GM19193 (cell line): Measurements from ENCODE around the gene FBXO27.

Experiments
- POLR2A ChIP-seq: IDR thresholded peaks from 4 replicates; pipeline ENCODE4 v1.6.1; 2011; ENCODE audit not compliant: insufficient read depth, insufficient read length; ENCODE audit errors: extremely low read depth

The FBXO27 gene

DNA sequence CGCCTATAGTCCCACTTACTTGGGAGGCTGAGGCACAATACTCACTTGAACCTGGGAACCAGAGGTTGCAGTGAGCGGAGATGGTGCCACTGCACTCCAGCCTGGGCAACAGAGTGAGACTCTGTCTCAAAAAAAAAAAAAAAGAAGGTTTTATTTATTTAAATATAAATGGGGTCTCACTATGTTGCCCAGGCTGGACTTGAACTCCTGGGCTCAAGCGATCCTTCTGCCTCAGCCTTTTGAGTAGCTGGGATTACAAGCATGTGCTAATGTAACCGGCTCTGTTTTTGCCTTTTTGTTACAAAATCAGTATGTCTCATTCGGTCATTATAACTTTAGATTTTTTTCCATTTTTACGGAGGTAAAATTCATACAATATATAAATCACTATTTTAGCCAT, 24.2 kb downstream of the FBXO27 start:
- TF ChIP-seq POLR2A, result no peak

- no peak for TF ChIP-seq POLR2A
Measured at GRCh38 chr19:39007096-39007495, 25.3 kb downstream of the FBXO27 start.

GRCh38 chr19:39004403-39004802, 27.9 kb downstream of the FBXO27 start:
- no peak for TF ChIP-seq POLR2A

DNA sequence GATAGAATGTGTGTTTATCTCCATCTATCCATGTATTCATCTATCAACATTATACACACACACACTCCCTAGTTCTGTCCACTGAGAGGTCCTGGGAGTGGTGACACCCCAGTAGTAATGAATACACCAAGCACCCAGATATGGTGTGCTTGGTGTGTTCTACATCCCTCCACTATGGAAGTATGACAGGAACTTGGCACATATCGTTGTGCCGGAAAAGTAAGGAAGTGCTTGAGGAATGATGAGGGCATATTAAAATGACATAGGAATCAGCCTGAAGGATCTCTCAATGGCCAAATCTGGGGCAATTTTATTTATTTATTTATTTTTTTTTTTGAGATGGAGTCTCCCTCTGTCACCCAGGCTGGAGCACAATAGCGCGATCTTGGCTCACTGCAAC, 28.6 kb downstream of the FBXO27 start:
- no peak for TF ChIP-seq POLR2A

DNA sequence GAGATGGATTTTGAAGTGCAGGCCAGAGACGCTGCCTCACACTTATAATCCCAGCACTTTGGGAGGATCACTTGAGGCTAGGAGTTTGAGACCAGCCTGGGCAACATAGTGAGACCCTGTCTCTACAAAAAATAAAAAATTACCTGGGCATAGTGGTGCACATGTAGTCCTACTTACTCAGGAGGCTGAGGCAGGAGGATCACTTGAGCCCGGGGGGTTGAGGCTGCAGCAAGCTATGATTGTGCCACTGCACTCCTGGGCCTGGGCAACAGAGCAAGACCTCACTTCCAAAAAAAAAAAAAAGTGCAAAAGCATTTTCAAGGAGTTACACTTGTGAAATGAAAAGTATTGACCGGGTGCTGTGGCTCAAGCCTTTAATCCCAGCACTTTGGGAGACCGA, 29.2 kb downstream of the FBXO27 start:
- TF ChIP-seq POLR2A, result no peak

GRCh38 chr19:39001041-39001440, 31.3 kb downstream of the FBXO27 start:
- TF ChIP-seq POLR2A, result no peak

DNA sequence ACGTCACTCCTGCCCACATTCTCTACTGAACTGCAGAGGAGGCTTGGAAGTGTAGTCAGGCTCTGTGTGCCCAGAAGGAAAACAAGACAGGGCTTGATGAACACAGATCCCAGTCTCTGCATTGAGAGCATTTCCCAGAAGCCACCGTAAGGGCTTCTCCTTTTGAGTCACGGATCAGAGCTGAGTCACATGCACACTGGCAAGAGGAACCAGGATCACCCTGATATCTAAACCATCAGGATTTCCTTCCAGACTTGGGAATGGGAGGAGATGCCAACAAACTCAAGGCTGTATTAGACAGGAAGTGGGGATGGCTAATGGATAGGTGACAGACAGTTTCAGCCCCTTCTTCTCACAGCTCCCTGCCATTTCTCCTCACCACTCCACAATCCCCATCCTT, 39.1 kb downstream of the FBXO27 start:
- TF ChIP-seq POLR2A, result no peak

DNA sequence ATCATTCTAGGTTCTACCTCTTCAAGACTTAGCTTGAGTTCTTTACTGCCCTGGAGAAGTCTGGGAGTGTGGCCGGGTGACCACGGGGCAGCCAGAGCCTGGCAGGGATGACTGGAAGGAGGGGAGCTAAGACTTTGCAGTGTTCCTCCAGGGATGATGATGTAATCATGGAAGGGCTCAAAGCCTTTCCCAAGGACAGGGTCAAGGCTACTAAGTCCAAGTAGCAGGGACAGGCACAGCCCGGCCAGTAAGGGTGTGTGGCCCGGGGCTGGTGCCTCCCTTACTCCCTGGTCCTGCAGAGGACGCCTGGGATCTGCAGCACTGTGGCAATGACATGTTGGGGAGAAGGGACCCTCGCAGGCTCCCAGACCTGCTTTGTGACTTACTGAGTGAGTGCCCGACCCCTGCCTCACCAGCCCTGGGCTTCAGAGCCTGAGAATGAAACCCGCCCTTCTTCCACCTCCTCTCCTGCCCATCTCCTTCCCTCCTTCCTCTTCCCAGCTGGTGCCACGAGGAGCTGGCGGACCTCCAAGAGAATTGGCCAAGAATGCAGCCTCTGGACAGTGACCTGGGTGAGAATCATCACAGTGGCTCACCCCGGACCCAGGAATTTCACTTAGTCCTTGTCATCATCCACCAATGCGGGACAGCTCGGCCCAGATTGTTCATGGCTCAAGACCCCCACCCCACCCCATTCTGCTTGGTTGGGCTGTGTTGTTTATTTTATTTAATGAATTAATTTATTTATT, 41.2 kb downstream of the FBXO27 start:
- no peak for TF ChIP-seq POLR2A

DNA sequence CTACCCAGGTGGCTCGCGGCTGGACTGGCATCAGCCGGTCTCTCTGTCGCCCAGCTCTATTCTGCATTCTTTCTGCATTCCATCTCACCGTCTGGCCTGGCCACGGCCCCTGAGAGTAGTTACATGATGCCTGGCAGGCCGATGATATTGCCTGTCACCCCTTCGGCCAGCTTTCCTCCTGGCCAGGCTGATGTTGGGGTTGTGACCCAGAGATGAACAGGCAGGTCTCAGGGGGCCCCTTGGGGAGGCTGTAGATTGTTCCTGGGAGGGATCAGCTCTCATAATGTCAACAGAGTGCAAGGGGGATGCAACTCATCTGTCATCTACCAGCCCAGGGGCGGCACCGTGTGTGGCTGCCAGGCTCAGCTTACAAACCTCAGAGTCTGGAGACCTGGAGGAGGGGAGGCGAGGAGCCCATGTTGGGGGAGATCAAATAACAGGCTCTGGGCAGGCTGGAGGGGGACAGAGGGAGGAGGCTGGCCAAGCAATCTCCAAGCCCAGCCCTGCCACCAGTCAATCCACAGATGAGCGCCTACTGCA, 43.2 kb downstream of the FBXO27 start:
- no peak for TF ChIP-seq POLR2A

DNA sequence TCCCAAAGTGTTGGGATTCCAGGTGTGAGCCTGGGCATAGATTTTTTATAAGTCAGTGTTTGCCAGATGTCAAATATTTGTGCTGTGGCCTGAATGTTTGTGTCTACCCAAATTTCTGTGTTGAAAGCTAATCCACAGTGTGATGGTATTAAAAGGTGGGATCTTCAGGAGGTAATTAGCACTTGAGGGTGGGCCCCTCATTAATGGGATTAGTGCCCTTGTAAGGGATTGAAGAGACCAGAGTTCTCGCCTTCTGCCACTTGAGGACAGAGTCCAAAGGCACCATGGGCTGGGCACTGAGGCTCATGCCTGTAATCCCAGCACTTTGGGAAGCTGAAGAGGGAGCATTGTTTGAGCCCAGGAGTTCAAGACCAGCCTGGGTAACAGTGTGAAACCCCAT, 47.1 kb downstream of the FBXO27 start:
- TF ChIP-seq POLR2A, result no peak

- no peak for TF ChIP-seq POLR2A
Measured at GRCh38 chr19:38980583-38981374, 51.6 kb downstream of the FBXO27 start.

DNA sequence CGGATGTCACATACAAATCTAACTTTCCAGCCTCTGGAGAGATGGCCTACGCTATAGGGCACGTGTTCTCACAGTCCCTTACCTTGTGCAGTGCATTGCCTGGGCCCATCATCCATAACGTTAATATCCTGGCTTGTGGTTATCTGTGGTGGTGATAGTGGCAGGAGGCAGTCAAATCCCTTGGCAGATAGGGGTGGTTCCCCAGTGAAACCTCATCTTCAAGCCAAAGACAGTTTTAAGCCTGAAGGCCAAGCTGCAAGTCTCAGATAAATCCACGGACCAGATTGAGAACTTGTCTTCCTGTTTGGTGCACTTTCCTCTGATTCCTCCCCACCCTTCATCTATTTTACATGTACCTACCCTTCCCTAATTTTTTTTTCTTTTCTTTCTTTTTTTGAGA, 52.5 kb downstream of the FBXO27 start:
- no peak for TF ChIP-seq POLR2A

DNA sequence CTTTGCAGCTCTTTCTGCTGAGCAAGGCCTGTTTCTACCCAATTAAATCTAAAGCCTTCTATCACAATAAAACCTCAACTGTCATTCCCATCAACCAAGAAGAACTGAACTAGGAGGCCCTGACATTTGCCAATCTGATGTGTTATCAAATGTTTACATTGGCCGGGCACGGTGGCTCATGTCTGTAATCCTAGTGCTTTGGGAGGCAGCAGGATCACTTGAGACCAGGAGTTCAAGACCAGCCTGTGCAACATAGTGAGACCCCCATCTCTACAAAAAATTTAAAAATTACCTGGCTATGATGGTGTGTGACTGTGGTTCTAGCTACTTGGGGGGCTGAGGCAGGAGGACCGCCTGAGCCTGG, 54.0 kb downstream of the FBXO27 start:
- no peak for TF ChIP-seq POLR2A

DNA sequence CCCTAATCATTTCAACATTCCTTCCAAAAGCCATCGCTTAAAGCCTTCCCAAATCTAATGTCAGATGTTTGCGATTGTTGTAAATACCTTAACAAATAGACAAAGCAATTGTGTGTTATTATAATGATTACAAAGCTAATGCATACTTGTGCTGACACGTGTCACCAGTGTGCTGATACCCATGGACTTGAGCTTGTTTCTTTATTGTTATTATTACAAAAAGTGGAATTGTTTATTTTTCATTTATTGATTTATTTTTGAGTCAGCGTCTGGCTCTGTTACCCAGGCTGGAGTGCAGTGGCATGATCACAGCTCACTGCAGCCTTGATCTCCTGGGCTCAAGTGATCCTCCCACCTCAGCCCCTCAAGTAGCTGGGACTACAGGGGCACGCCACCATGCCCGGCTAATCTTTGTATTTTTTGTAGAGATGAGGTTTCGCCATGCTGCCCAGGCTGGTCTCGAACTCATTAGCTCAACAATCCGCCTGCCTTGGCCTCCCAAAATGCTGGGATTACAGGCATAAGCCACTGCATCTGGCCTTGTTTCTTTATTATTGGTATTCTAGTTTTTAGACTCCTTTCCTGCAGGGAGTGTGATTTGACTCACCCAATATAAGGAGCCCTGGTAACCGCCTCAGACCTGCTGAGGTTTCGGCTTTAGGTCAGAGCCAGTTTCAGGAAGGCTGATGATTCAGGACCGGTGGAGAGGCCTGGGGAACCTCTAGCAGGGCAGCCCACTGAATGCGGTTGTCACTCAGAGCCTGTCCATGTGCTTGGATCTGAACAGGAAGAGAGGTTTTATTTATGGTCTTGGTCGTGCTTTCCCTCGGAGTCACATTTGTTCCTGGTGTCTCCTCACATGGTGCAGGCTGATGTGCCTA, 54.7 kb downstream of the FBXO27 start:
- TF ChIP-seq POLR2A, result no peak

DNA sequence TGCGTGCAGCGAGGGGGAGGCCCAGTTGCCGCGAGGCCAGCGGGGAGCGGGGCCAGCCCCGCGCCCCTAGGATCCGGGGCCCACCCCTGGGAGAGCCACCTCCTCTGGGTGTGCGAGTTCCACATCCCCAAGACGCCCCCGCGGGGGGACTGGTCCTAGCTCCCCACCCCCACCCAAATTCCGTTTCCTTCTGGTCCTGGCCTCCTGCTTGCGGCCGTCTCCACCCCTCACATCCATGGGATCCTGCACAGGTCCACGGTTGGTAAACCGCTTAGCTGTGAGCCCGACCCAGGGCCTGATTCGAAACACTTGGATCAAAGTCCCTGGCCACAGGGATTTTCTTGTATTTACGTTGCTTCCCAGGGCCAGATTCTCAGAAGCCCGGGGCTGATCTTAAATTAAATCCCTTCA, 56.5 kb downstream of the FBXO27 start:
- TF ChIP-seq POLR2A, result no peak
